ENCODE measurements around the gene RNF223.

DNA sequence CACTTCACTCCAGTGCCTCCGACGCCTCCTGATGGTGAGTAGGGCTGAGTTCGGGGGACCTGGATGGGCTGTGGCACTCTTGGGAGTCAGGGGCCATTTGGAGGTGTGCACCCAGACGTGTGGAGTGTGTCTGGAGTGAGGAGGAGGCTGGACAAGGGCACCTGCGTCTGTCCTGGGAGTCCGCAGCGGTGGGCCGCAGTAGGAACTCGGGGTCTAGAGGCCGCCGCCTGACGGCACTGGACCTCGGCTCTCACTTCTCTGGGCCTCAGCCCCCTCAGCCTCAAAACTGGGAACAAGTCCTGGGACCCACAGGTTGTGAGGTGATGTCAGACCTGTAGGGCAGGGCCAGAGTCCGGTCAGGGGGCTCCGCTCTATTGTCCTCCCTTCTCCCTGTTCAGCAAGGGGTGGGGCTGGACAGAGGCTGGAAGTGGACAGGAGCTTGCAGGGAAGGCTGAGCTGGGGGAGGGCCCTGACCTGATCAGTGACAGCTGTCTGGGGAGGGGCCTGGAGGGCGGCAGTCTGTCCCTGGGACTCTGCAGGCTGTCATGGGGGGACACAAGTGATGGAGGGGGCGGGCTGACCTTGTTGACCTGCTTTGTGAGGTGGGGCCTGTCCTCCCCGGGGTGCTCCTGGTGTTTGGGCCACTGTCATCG lies 38.7 kb downstream of the RNF223 start:
- TF ChIP-seq, protein P1, sequence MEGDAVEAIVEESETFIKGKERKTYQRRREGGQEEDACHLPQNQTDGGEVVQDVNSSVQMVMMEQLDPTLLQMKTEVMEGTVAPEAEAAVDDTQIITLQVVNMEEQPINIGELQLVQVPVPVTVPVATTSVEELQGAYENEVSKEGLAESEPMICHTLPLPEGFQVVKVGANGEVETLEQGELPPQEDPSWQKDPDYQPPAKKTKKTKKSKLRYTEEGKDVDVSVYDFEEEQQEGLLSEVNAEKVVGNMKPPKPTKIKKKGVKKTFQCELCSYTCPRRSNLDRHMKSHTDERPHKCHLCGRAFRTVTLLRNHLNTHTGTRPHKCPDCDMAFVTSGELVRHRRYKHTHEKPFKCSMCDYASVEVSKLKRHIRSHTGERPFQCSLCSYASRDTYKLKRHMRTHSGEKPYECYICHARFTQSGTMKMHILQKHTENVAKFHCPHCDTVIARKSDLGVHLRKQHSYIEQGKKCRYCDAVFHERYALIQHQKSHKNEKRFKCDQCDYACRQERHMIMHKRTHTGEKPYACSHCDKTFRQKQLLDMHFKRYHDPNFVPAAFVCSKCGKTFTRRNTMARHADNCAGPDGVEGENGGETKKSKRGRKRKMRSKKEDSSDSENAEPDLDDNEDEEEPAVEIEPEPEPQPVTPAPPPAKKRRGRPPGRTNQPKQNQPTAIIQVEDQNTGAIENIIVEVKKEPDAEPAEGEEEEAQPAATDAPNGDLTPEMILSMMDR (IDR thresholded peaks at IDR 0.05; ENCODE audit: low read length) = no peak
- no peak for TF ChIP-seq EZH2 (IDR thresholded peaks at IDR 0.05; ENCODE audit: borderline replicate concordance, low read length)

Measured in OCI-LY1 (cell line).